Uterus (tissue), 4 donors: ENCODE results near the gene UPF1. TPM values are rescaled to one million over a fixed set of nuclear protein-coding genes. Genes with fewer than 3 reads are reported as not detected.

Experiments used
- DNase-seq, 2 donors: peaks; one replicate each; pipeline ENCODE4 v3.0.0-alpha.2; 2019 to 2020
- H3K27ac ChIP-seq, 2 donors: fragments of 200-600 bp; sonication (generic); 1 replicate in 1 of 2; 2 replicates in 1 of 2; pipeline ENCODE4 v1.5.1; 2016 to 2018
- H3K27me3 ChIP-seq, 2 donors: fragments of 200-600 bp; sonication (generic); one replicate each; pipeline ENCODE4 v1.5.1; 2018 to 2019; ENCODE audit warnings: control low read depth in 1 of 2
- H3K36me3 ChIP-seq, 2 donors: fragments of 200-600 bp; sonication (generic); one replicate each; pipeline ENCODE4 v1.5.1; 2019; ENCODE audit warnings: control low read depth in 1 of 2
- H3K4me1 ChIP-seq, 2 donors: fragments of 200-600 bp; sonication (generic); one replicate each; pipeline ENCODE4 v1.5.1; 2018 to 2019; ENCODE audit warnings: control low read depth in 1 of 2
- H3K4me3 ChIP-seq, 2 donors: fragments of 200-600 bp; sonication (generic); 1 replicate in 1 of 2; 2 replicates in 1 of 2; pipeline ENCODE4 v1.5.1; 2018 to 2019; ENCODE audit warnings: mild to moderate bottlenecking in 1 of 2
- H3K9me3 ChIP-seq, 2 donors: fragments of 200-600 bp; sonication (generic); one replicate each; pipeline ENCODE4 v1.5.1; 2019; ENCODE audit warnings: control low read depth in 1 of 2
- CTCF ChIP-seq, 4 experiments: fragments of 200-600 bp in 2 of 4; fragments of 450-650 bp in 2 of 4; sonication (generic) in 2 of 4; IDR thresholded peaks; one replicate each; pipeline ENCODE4 v1.5.1; 2016 to 2019; ENCODE audit warnings: antibody characterized with exemption in 4 of 4, mild to moderate bottlenecking in 2 of 4, moderate library complexity in 1 of 4
- POLR2A ChIP-seq, 2 donors: fragments of 450-650 bp; IDR thresholded peaks; one replicate each; pipeline ENCODE4 v1.6.1; 2016; ENCODE audit warnings: antibody characterized with exemption in 2 of 2, mild to moderate bottlenecking in 1 of 2, moderate library complexity in 1 of 2
- intact Hi-C: fragments of 100-400 bp; cut with DNase I; formaldehyde crosslinking; loops from one replicate; pipeline ENCODE4 v1.15.1; 2023; ENCODE audit warnings: low total_unique reads
- total RNA-seq, 4 donors: library from RNA; depleted of rRNA in 3 of 4; stranded (reverse); fragments of >200 nt in 3 of 4; gene quantifications; one replicate each; pipeline versions ENCODE4 v1.1.0 to v1.2.4, GENCODE V29; 2014 to 2023
- donor health status: DM: yes; HTN: yes; CAD: no.

UPF1 gene
- total RNA-seq, 4 donors from 2014 or later = 17.9 to 105 (median 43.7) TPM

GRCh38 chr19:18800079-18800478 lies 31.7 kb upstream of the UPF1 start:
- H3K27me3 ChIP-seq = no peaks in the 10 kb centered on the region
- H3K36me3 ChIP-seq = no peaks in the 10 kb centered on the region
- no peaks in the 10 kb centered on the region for H3K4me1 ChIP-seq
- H3K27ac ChIP-seq = no peak overlapping the region
- H3K4me3 ChIP-seq = no peak overlapping the region
- H3K9me3 ChIP-seq = no peaks in the 10 kb centered on the region
- TF ChIP-seq POLR2A (IDR thresholded peaks at IDR 0.05) = no peak
- DNase-seq = no peak
- intact Hi-C loops = no loop called here

DNA sequence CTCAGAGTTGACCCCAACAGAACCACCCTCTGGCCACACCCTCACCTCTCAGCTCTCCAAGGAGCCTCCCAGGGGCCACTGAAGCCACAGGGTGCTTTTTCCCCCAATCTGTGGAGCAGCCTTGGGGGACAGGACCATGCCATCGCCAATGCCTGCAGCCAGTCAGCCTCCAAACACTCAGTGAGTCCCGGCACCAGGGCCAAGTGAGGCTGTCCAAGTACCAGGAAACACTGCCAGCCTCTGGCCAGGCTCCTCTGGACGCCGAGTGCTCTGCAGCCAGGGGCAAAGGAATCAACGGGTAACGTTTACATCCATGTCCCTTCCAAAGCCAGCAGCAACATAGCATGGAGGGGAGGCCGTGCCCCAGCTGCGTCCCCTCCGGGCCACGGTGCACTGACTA lies 31.1 kb upstream of the UPF1 start:
- intact Hi-C loops = no loop called here
- no peak for TF ChIP-seq POLR2A (IDR thresholded peaks at IDR 0.05)
- TF ChIP-seq CTCF (IDR thresholded peaks at IDR 0.05) = no peak

GRCh38 chr19:18802354-18802753 lies 29.4 kb upstream of the UPF1 start:
- no peak for DNase-seq
- H3K36me3 ChIP-seq = no peaks in the 10 kb centered on the region
- no peaks in the 10 kb centered on the region for H3K9me3 ChIP-seq
- no peak overlapping the region for H3K4me3 ChIP-seq
- H3K27ac ChIP-seq = no peak overlapping the region
- intact Hi-C loops = no loop called here
- TF ChIP-seq POLR2A (IDR thresholded peaks at IDR 0.05) (no peak), CTCF (IDR thresholded peaks at IDR 0.05) (no peak)
- H3K27me3 ChIP-seq = no peaks in the 10 kb centered on the region
- H3K4me1 ChIP-seq = no peaks in the 10 kb centered on the region

More for the DNA sequence above, 31.1 kb upstream of the UPF1 start:
- Histone ChIP-seq H3K9me3 (no peaks in the 10 kb centered on the region), H3K36me3 (no peaks in the 10 kb centered on the region), H3K4me3 (no peak overlapping the region), H3K4me1 (no peaks in the 10 kb centered on the region), H3K27me3 (no peaks in the 10 kb centered on the region), H3K27ac (no peak overlapping the region)
- DNase-seq = no peak

- Histone ChIP-seq H3K27me3 (no peaks in the 10 kb centered on the region), H3K4me1 (no peaks in the 10 kb centered on the region), H3K9me3 (no peaks in the 10 kb centered on the region), H3K36me3 (no peaks in the 10 kb centered on the region), H3K4me3 (no peak overlapping the region), H3K27ac (no peak overlapping the region)
- no peak for DNase-seq
- intact Hi-C loops = no loop called here
- TF ChIP-seq POLR2A (IDR thresholded peaks at IDR 0.05) = no peak
- no peak for TF ChIP-seq CTCF (IDR thresholded peaks at IDR 0.05)
These were observed 28.1 kb upstream of the UPF1 start for GRCh38 chr19:18803550-18804138.

DNA sequence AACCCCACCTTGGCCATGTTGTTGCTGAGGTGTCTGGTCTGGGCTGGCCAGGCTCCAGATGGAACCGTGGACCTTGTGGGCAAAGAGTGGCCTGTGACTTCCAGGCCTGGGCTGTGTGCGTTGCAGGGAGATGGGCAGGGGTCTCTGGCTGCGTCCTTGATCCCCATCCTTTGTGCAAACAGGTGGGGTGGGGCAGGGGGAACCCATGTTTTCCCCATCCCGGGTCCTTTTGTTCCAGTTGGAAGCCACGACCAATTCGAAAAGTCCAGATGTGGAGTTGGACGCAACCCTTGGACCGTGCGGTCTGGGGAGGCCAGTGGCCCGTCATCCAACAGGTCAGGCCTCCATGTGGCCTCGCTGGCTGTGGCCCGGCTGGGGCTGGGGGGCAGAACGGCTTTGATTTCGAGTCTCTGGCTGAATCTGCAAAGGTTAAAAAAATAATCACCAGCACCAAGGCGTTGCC lies 27.6 kb upstream of the UPF1 start:
- no peaks in the 10 kb centered on the region for H3K36me3 ChIP-seq
- H3K27ac ChIP-seq = no peak overlapping the region
- no peaks in the 10 kb centered on the region for H3K27me3 ChIP-seq
- DNase-seq = no peak
- H3K4me3 ChIP-seq = no peak overlapping the region
- intact Hi-C loops = no loop called here
- no peaks in the 10 kb centered on the region for H3K4me1 ChIP-seq
- no peak for TF ChIP-seq POLR2A (IDR thresholded peaks at IDR 0.05)
- no peak for TF ChIP-seq CTCF (IDR thresholded peaks at IDR 0.05)
- H3K9me3 ChIP-seq = no peaks in the 10 kb centered on the region

DNA sequence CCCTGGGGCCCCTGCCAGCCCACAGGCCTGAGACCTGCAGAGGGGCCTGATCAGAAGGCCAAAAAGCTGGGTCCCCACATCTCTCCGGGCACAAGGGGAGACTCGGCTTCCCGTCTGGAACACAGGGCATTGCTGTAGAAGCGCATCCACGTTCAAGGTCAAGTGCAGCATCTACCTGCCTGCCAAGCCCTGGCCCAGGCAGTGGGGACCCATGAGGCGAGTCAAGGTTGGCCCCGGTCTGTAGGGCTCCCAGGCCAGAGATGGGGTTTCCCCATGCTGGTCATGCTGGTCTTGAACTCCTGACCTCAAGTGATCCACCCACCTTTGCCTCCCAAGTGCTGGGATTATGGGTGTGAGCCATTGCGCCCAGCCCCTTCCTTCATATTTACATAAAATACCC lies 27.1 kb upstream of the UPF1 start:
- no peak for DNase-seq
- H3K27ac ChIP-seq = no peak overlapping the region
- H3K4me1 ChIP-seq = no peaks in the 10 kb centered on the region
- TF ChIP-seq CTCF (IDR thresholded peaks at IDR 0.05) = no peak
- TF ChIP-seq POLR2A (IDR thresholded peaks at IDR 0.05) = no peak
- H3K27me3 ChIP-seq = no peaks in the 10 kb centered on the region
- no peaks in the 10 kb centered on the region for H3K36me3 ChIP-seq
- no peak overlapping the region for H3K4me3 ChIP-seq
- intact Hi-C loops = no loop called here
- no peaks in the 10 kb centered on the region for H3K9me3 ChIP-seq
